ENCODE results near the gene PRSS1. TPM values are rescaled to one million over a fixed set of nuclear protein-coding genes. Genes with fewer than 3 reads are reported as not detected.
A peak's percentile ranks its signal among the peaks of the same experiment; 100 is the strongest.

Gene PRSS1
- total and polyA plus RNA-seq, 2 donors (not counting 1 experiment from before 2014, with no cell fraction given): not detected

DNA sequence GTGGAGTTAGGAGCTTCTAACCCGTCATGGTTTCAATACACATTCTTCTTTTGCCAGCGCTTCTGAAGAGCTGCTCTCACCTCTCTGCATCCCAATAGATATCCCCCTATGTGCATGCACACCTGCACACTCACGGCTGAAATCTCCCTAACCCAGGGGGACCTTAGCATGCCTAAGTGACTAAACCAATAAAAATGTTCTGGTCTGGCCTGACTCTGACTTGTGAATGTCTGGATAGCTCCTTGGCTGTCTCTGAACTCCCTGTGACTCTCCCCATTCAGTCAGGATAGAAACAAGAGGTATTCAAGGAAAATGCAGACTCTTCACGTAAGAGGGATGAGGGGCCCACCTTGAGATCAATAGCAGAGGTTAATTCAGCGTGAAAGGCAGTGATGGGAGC is 43.9 kb downstream of the PRSS1 start:
- WGBS (ENCODE audit: insufficient coverage): 86% methylated on average over 2 of the region's 5 CpGs
- Mint-ChIP-seq H3K4me1 (peaks cover 72% of the 10 kb centered on the region), H3K27me3 (no peaks in the 10 kb centered on the region), H3K4me3 (no peak overlapping the region), H3K9me3 (ENCODE audit: insufficient read depth) (no peaks in the 10 kb centered on the region), H3K27ac (peak overlapping the region; percentile 100)
- H2AFZ ChIP-seq (ENCODE audit: insufficient read depth, low read depth, low read length, poor library complexity, severe bottlenecking): no peak overlapping the region
- H3K9ac ChIP-seq (ENCODE audit: low read length): no peak overlapping the region
- ChIA-PET CTCF (interaction anchor here (0.8 to 32.8 kb wide), 8 partner anchors 10 to 165 kb away, joined by 3 to 1138 read pairs (median 4); partner anchors contain the start of gene EPHB6), POLR2A (interaction anchor here (0.6 to 18.8 kb wide), 3 partner anchors 8 to 79 kb away, joined by 4 to 961 read pairs (median 205); no protein-coding TSS in a partner anchor)
- H3K79me2 ChIP-seq (ENCODE audit: control insufficient read depth, insufficient read depth, low read length): peaks cover 34% of the 10 kb centered on the region
- TF ChIP-seq, protein P1, sequence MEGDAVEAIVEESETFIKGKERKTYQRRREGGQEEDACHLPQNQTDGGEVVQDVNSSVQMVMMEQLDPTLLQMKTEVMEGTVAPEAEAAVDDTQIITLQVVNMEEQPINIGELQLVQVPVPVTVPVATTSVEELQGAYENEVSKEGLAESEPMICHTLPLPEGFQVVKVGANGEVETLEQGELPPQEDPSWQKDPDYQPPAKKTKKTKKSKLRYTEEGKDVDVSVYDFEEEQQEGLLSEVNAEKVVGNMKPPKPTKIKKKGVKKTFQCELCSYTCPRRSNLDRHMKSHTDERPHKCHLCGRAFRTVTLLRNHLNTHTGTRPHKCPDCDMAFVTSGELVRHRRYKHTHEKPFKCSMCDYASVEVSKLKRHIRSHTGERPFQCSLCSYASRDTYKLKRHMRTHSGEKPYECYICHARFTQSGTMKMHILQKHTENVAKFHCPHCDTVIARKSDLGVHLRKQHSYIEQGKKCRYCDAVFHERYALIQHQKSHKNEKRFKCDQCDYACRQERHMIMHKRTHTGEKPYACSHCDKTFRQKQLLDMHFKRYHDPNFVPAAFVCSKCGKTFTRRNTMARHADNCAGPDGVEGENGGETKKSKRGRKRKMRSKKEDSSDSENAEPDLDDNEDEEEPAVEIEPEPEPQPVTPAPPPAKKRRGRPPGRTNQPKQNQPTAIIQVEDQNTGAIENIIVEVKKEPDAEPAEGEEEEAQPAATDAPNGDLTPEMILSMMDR (IDR thresholded peaks at IDR 0.05): no peak
- intact Hi-C loops (cut with micrococcal nuclease): no loop called here
- H3K4me3 ChIP-seq (ENCODE audit: control extremely low read depth in 1 of 5, extremely low read depth in 1 of 5, insufficient read depth in 1 of 5, low read depth in 2 of 5, low read length in 4 of 5): no peak overlapping the region
- peak overlapping the region in 1 of 2 donors; percentile 99 for H3K27ac ChIP-seq (ENCODE audit: low read length in 2 of 2)
- DNase-seq (no peak), ATAC-seq (ENCODE audit: low read depth) (no peak)
- no peaks in the 10 kb centered on the region for H4K20me1 ChIP-seq (ENCODE audit: control insufficient read depth, insufficient read depth, low read length, poor library complexity, severe bottlenecking)
- H3K4me2 ChIP-seq (replicated peaks; ENCODE audit: low read depth, low read length, poor library complexity, severe bottlenecking): no peak overlapping the region
- H3K4me1 ChIP-seq (ENCODE audit: control insufficient read depth in 2 of 2, insufficient read depth in 2 of 2, low read length in 2 of 2): peaks cover 50 to 66% of the 10 kb centered on the region in 2 donors
- H3K27me3 ChIP-seq (replicated peaks in 1 of 4; ENCODE audit: control extremely low read depth in 1 of 4, control insufficient read depth in 3 of 4, insufficient read depth in 4 of 4, low read length in 3 of 4): no peaks in the 10 kb centered on the region
- no peaks in the 10 kb centered on the region for H3K9me3 ChIP-seq (ENCODE audit: control extremely low read depth in 1 of 3, control insufficient read depth in 2 of 3, insufficient read depth in 1 of 3, low read length in 2 of 3)
- no peaks in the 10 kb centered on the region for H3K36me3 ChIP-seq (replicated peaks in 1 of 2; ENCODE audit: control extremely low read depth in 1 of 2, control insufficient read depth in 1 of 2, extremely low read depth in 1 of 2, insufficient read depth in 2 of 2, low read length in 1 of 2)

DNA sequence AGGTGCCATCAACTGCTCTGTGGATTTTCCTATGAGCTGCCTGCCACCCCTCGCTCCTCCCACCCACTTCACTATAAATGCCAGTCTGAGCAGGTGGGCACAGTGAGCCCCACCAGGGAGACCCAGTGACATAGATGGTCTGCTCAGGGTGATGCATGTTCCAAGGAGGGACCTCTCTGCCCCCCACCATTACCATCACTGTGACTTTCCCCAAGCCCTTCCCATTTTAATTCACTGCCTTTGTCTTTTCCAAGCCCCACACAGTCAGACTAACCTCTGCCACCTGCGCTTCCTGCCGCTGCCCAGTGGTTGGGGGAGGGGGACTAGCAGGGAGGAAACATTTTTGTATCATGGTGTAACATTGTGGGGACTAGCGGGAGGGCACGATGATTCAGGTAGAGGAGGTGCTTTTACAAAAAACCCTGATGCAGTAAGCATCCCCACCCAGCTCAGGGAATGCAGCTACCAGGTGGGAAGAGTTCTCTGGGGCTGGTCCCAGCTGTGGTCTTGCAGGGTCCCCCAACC is 46.1 kb downstream of the PRSS1 start:
- peak overlapping the region; percentile 83 for H3K4me2 ChIP-seq (replicated peaks; ENCODE audit: low read depth, low read length, poor library complexity, severe bottlenecking)
- peaks cover 56% of the 10 kb centered on the region for H3K79me2 ChIP-seq (ENCODE audit: control insufficient read depth, insufficient read depth, low read length)
- peaks cover 0 to 5% of the 10 kb centered on the region in 2 experiments for H3K36me3 ChIP-seq (replicated peaks in 1 of 2; ENCODE audit: control extremely low read depth in 1 of 2, control insufficient read depth in 1 of 2, extremely low read depth in 1 of 2, insufficient read depth in 2 of 2, low read length in 1 of 2)
- H2AFZ ChIP-seq (ENCODE audit: insufficient read depth, low read depth, low read length, poor library complexity, severe bottlenecking): peak overlapping the region; percentile 10
- ChIA-PET CTCF (interaction anchor here (1.0 to 32.8 kb wide), 6 partner anchors 12 to 163 kb away, joined by 4 to 1138 read pairs (median 7); partner anchors contain the start of gene EPHB6), POLR2A (interaction anchor here (6.0 to 18.8 kb wide), 3 partner anchors 10 to 59 kb away, joined by 47 to 961 read pairs (median 205); partner anchors contain the start of gene EPHB6)
- Mint-ChIP-seq H3K9me3 (ENCODE audit: insufficient read depth) (no peaks in the 10 kb centered on the region), H3K4me1 (peaks cover 77% of the 10 kb centered on the region), H3K4me3 (peak overlapping the region; percentile 100), H3K27me3 (no peaks in the 10 kb centered on the region), H3K27ac (peak overlapping the region; percentile 100)
- WGBS (ENCODE audit: insufficient coverage): 41% methylated on average over 3 of the region's 5 CpGs
- peaks cover 59 to 73% of the 10 kb centered on the region in 2 donors for H3K4me1 ChIP-seq (ENCODE audit: control insufficient read depth in 2 of 2, insufficient read depth in 2 of 2, low read length in 2 of 2)
- TF ChIP-seq, protein P1 (IDR thresholded peaks at IDR 0.05): no peak
- no peak for TF ChIP-seq EZH2 (IDR thresholded peaks at IDR 0.05; ENCODE audit: borderline replicate concordance, insufficient read depth, low read depth, low read length, poor library complexity, severe bottlenecking)
- peak overlapping the region; percentile 36 to 93 (median 90) for H3K4me3 ChIP-seq (ENCODE audit: control extremely low read depth in 1 of 5, extremely low read depth in 1 of 5, insufficient read depth in 1 of 5, low read depth in 2 of 5, low read length in 4 of 5)
- peak; percentile 40 for ATAC-seq (ENCODE audit: low read depth)
- H3K27me3 ChIP-seq (replicated peaks in 1 of 4; ENCODE audit: control extremely low read depth in 1 of 4, control insufficient read depth in 3 of 4, insufficient read depth in 4 of 4, low read length in 3 of 4): no peaks in the 10 kb centered on the region
- intact Hi-C loops (cut with micrococcal nuclease): loop anchor here (1.0 kb wide), 1 partner anchor 12 kb away; no protein-coding TSS in a partner anchor
- no peaks in the 10 kb centered on the region for H3K9me3 ChIP-seq (ENCODE audit: control extremely low read depth in 1 of 3, control insufficient read depth in 2 of 3, insufficient read depth in 1 of 3, low read length in 2 of 3)
- peak; percentile 50 for DNase-seq
- peak overlapping the region; percentile 94 to 99 for H3K27ac ChIP-seq (ENCODE audit: low read length in 2 of 2)
- H3K9ac ChIP-seq (ENCODE audit: low read length): peak overlapping the region; percentile 91
- H4K20me1 ChIP-seq (ENCODE audit: control insufficient read depth, insufficient read depth, low read length, poor library complexity, severe bottlenecking): no peaks in the 10 kb centered on the region

Data from B cell (primary cell).